Dendritic cell treated with granulocyte-macrophage colony-stimulating factor and Interleukin-4, amounts not matched to agents 40 ng/mL and 50 ng/mL, for 4 days (primary cell): ENCODE results near the gene DACT3.

Experiments used
- H3K27ac Mint-ChIP-seq: one replicate; pipeline ENCODE4 v1.8.0; 2022; ENCODE audit warnings: mild to moderate bottlenecking, mixed read lengths
- H3K27me3 Mint-ChIP-seq: one replicate; pipeline ENCODE4 v1.8.0; 2022; ENCODE audit warnings: mild to moderate bottlenecking, mixed read lengths
- H3K36me3 Mint-ChIP-seq: one replicate; pipeline ENCODE4 v1.8.0; 2022; ENCODE audit warnings: low read depth, mixed read lengths
- H3K4me1 Mint-ChIP-seq: one replicate; pipeline ENCODE4 v1.8.0; 2022; ENCODE audit warnings: low read depth, mixed read lengths
- H3K4me3 Mint-ChIP-seq: one replicate; pipeline ENCODE4 v1.8.0; 2022; ENCODE audit warnings: mild to moderate bottlenecking, moderate library complexity, mixed read lengths
- H3K9me3 Mint-ChIP-seq: one replicate; pipeline ENCODE4 v1.8.0; 2022; ENCODE audit warnings: mixed read lengths
- intact Hi-C: fragments of 100-400 bp; cut with micrococcal nuclease; formaldehyde crosslinking; loops from one replicate; pipeline ENCODE4 v1.15.0; 2022

The DACT3 gene

GRCh38 chr19:46654621-46655152 is 6.3 kb downstream of the DACT3 start:
- intact Hi-C loops, result no loop called here
- no peaks in the 10 kb centered on the region for H3K36me3 Mint-ChIP-seq
- H3K4me3 Mint-ChIP-seq, result no peak overlapping the region
- no peaks in the 10 kb centered on the region for H3K9me3 Mint-ChIP-seq
- peaks cover 83% of the 10 kb centered on the region for H3K27me3 Mint-ChIP-seq
- H3K4me1 Mint-ChIP-seq, result peaks cover 22% of the 10 kb centered on the region
- no peak overlapping the region for H3K27ac Mint-ChIP-seq

- Mint-ChIP-seq H3K27ac (no peak overlapping the region), H3K4me3 (no peak overlapping the region), H3K27me3 (peaks cover 76% of the 10 kb centered on the region), H3K9me3 (no peaks in the 10 kb centered on the region), H3K36me3 (no peaks in the 10 kb centered on the region), H3K4me1 (peaks cover 24% of the 10 kb centered on the region)
- intact Hi-C loops, result no loop called here
Measured at GRCh38 chr19:46650445-46650844, 10.5 kb downstream of the DACT3 start.

GRCh38 chr19:46648961-46649960 is 11.7 kb downstream of the DACT3 start:
- Mint-ChIP-seq H3K36me3 (no peaks in the 10 kb centered on the region), H3K27ac (no peak overlapping the region), H3K4me1 (peaks cover 24% of the 10 kb centered on the region), H3K9me3 (no peaks in the 10 kb centered on the region), H3K4me3 (no peak overlapping the region), H3K27me3 (peaks cover 76% of the 10 kb centered on the region)
- intact Hi-C loops, result no loop called here

- Mint-ChIP-seq H3K27me3 (peaks cover 72% of the 10 kb centered on the region), H3K36me3 (no peaks in the 10 kb centered on the region), H3K9me3 (no peaks in the 10 kb centered on the region), H3K4me3 (peak overlapping the region; percentile 49), H3K4me1 (peaks cover 18% of the 10 kb centered on the region), H3K27ac (peak overlapping the region; percentile 72)
- intact Hi-C loops, result no loop called here
Measured at GRCh38 chr19:46648060-46648960, 12.7 kb downstream of the DACT3 start.

- H3K4me3 Mint-ChIP-seq, result no peak overlapping the region
- intact Hi-C loops, result no loop called here
- no peaks in the 10 kb centered on the region for H3K9me3 Mint-ChIP-seq
- peaks cover 71% of the 10 kb centered on the region for H3K27me3 Mint-ChIP-seq
- H3K4me1 Mint-ChIP-seq, result peaks cover 18% of the 10 kb centered on the region
- no peak overlapping the region for H3K27ac Mint-ChIP-seq
- no peaks in the 10 kb centered on the region for H3K36me3 Mint-ChIP-seq
Measured at GRCh38 chr19:46646402-46646801, 14.6 kb downstream of the DACT3 start.

- Mint-ChIP-seq H3K27ac (no peak overlapping the region), H3K36me3 (no peaks in the 10 kb centered on the region), H3K4me3 (no peak overlapping the region), H3K4me1 (peaks cover 19% of the 10 kb centered on the region), H3K27me3 (peaks cover 67% of the 10 kb centered on the region), H3K9me3 (no peaks in the 10 kb centered on the region)
- intact Hi-C loops, result no loop called here
Measured at GRCh38 chr19:46644720-46645119, 16.3 kb downstream of the DACT3 start.

GRCh38 chr19:46640656-46641055 is 20.3 kb downstream of the DACT3 start:
- Mint-ChIP-seq H3K4me3 (no peak overlapping the region), H3K27ac (no peak overlapping the region), H3K9me3 (no peaks in the 10 kb centered on the region), H3K27me3 (peaks cover 42% of the 10 kb centered on the region), H3K36me3 (no peaks in the 10 kb centered on the region), H3K4me1 (peaks cover 9% of the 10 kb centered on the region)
- intact Hi-C loops, result no loop called here

GRCh38 chr19:46639358-46640182 is 21.4 kb downstream of the DACT3 start:
- no peak overlapping the region for H3K4me3 Mint-ChIP-seq
- peaks cover 20% of the 10 kb centered on the region for H3K4me1 Mint-ChIP-seq
- no peaks in the 10 kb centered on the region for H3K36me3 Mint-ChIP-seq
- H3K9me3 Mint-ChIP-seq, result no peaks in the 10 kb centered on the region
- intact Hi-C loops, result no loop called here
- no peak overlapping the region for H3K27ac Mint-ChIP-seq
- H3K27me3 Mint-ChIP-seq, result peaks cover 40% of the 10 kb centered on the region

- H3K9me3 Mint-ChIP-seq, result no peaks in the 10 kb centered on the region
- no peaks in the 10 kb centered on the region for H3K36me3 Mint-ChIP-seq
- H3K4me1 Mint-ChIP-seq, result peaks cover 34% of the 10 kb centered on the region
- H3K4me3 Mint-ChIP-seq, result no peak overlapping the region
- H3K27me3 Mint-ChIP-seq, result peaks cover 41% of the 10 kb centered on the region
- intact Hi-C loops, result no loop called here
- H3K27ac Mint-ChIP-seq, result no peak overlapping the region
Measured at GRCh38 chr19:46637224-46637623, 23.8 kb downstream of the DACT3 start.

- intact Hi-C loops, result no loop called here
- H3K9me3 Mint-ChIP-seq, result no peaks in the 10 kb centered on the region
- no peak within 1 kb of the TSS for H3K27ac Mint-ChIP-seq
- no peak within 1 kb of the TSS for H3K4me3 Mint-ChIP-seq
- H3K36me3 Mint-ChIP-seq, result no peaks in the 10 kb centered on the region
- peaks cover 41% of the 10 kb centered on the region for H3K4me1 Mint-ChIP-seq
- H3K27me3 Mint-ChIP-seq, result peaks cover 44% of the 10 kb centered on the region
Measured at GRCh38 chr19:46635920-46636761, 24.8 kb downstream of the DACT3 start, which contains the start of gene GNG8. Gene GNG8, minus strand, starts transcription at chr19:46636202. Its CDS starts 1,520 bp downstream, at chr19:46634682.

- H3K4me1 Mint-ChIP-seq, result peaks cover 50% of the 10 kb centered on the region
- H3K4me3 Mint-ChIP-seq, result peak overlapping the region; percentile 24
- intact Hi-C loops, result loop anchor here (1.0 kb wide), 1 partner anchor 27 kb away; the partner anchor contains the start of gene DACT3
- H3K36me3 Mint-ChIP-seq, result no peaks in the 10 kb centered on the region
- no peaks in the 10 kb centered on the region for H3K9me3 Mint-ChIP-seq
- H3K27me3 Mint-ChIP-seq, result peaks cover 41% of the 10 kb centered on the region
- H3K27ac Mint-ChIP-seq, result no peak overlapping the region
Measured at GRCh38 chr19:46634656-46635218, 26.2 kb downstream of the DACT3 start.

GRCh38 chr19:46634045-46634655 is 26.8 kb downstream of the DACT3 start:
- Mint-ChIP-seq H3K9me3 (no peaks in the 10 kb centered on the region), H3K27ac (peak overlapping the region; percentile 20), H3K27me3 (peaks cover 41% of the 10 kb centered on the region), H3K4me3 (peak overlapping the region; percentile 55), H3K36me3 (no peaks in the 10 kb centered on the region), H3K4me1 (peaks cover 55% of the 10 kb centered on the region)
- intact Hi-C loops, result loop anchor here (1.0 kb wide), 1 partner anchor 27 kb away; the partner anchor contains the start of gene DACT3
